Osteocyte (in vitro differentiated cells): ENCODE data around the gene DNMBP. TPM values are rescaled to one million over a fixed set of nuclear protein-coding genes. Genes with fewer than 3 reads are reported as not detected.

Experiments
- DNase-seq: peaks from one replicate; pipeline ENCODE4 v3.0.0; 2021; ENCODE audit warnings: mixed read lengths; ENCODE audit not compliant: unreplicated experiment; ENCODE audit errors: extremely low spot score
- H3K27ac Mint-ChIP-seq: one replicate; pipeline ENCODE4 v1.8.0; 2021; ENCODE audit warnings: mild to moderate bottlenecking, mixed read lengths; ENCODE audit not compliant: unreplicated experiment
- H3K27me3 Mint-ChIP-seq: one replicate; pipeline ENCODE4 v1.8.0; 2021; ENCODE audit warnings: mixed read lengths; ENCODE audit not compliant: unreplicated experiment
- H3K36me3 Mint-ChIP-seq: one replicate; pipeline ENCODE4 v1.8.0; 2021; ENCODE audit warnings: mixed read lengths; ENCODE audit not compliant: unreplicated experiment
- H3K4me1 Mint-ChIP-seq: one replicate; pipeline ENCODE4 v1.8.0; 2021; ENCODE audit warnings: mixed read lengths; ENCODE audit not compliant: unreplicated experiment
- H3K4me3 Mint-ChIP-seq: one replicate; pipeline ENCODE4 v1.8.0; 2021; ENCODE audit warnings: mild to moderate bottlenecking, moderate library complexity, mixed read lengths; ENCODE audit not compliant: unreplicated experiment
- H3K9me3 Mint-ChIP-seq: one replicate; pipeline ENCODE4 v1.8.0; 2021; ENCODE audit warnings: mixed read lengths; ENCODE audit not compliant: unreplicated experiment
- total RNA-seq: library from RNA; stranded (reverse); gene quantifications from 2 replicates; pipeline ENCODE4 v1.2.1, GENCODE V29; 2021
- TF ChIP-seq, protein P1 (sequence below): fragments of 200-600 bp; sonication (generic); IDR thresholded peaks from 2 replicates; pipeline ENCODE4 v1.5.0; 2021; ENCODE audit warnings: antibody characterized with exemption, mild to moderate bottlenecking, moderate library complexity

Gene DNMBP
- total RNA-seq, 1 donor from 2014 or later, result 16.2 TPM

GRCh38 chr10:100024748-100025147 is 15.0 kb upstream of the DNMBP start:
- Mint-ChIP-seq H3K27me3 (no peaks in the 10 kb centered on the region), H3K9me3 (peaks cover 6% of the 10 kb centered on the region), H3K27ac (no peak overlapping the region), H3K4me3 (no peak overlapping the region), H3K36me3 (no peaks in the 10 kb centered on the region), H3K4me1 (peaks cover 22% of the 10 kb centered on the region)
- TF ChIP-seq, protein P1, sequence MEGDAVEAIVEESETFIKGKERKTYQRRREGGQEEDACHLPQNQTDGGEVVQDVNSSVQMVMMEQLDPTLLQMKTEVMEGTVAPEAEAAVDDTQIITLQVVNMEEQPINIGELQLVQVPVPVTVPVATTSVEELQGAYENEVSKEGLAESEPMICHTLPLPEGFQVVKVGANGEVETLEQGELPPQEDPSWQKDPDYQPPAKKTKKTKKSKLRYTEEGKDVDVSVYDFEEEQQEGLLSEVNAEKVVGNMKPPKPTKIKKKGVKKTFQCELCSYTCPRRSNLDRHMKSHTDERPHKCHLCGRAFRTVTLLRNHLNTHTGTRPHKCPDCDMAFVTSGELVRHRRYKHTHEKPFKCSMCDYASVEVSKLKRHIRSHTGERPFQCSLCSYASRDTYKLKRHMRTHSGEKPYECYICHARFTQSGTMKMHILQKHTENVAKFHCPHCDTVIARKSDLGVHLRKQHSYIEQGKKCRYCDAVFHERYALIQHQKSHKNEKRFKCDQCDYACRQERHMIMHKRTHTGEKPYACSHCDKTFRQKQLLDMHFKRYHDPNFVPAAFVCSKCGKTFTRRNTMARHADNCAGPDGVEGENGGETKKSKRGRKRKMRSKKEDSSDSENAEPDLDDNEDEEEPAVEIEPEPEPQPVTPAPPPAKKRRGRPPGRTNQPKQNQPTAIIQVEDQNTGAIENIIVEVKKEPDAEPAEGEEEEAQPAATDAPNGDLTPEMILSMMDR, result no peak
- no peak for DNase-seq

DNA sequence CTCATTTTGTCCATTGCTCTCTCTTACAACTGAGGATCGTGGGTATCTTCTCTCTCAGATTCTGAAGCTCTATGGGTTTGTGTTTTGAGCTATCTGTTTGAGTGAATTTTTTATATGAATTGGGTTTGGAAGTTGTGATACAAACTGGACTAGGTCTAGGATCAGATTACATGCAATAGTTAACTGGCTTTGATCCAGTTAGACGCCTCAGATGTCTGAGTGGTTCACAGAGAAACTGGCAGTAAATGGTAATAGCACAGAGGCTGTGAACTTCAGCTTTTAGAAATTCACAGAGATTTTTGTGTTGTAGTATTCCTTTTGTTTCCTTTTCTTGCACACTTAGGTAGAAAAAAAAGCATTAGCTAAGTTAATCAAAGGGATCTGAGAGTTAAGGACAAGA is 12.7 kb upstream of the DNMBP start:
- Mint-ChIP-seq H3K27me3 (no peaks in the 10 kb centered on the region), H3K4me1 (peaks cover 25% of the 10 kb centered on the region), H3K36me3 (no peaks in the 10 kb centered on the region), H3K9me3 (no peaks in the 10 kb centered on the region), H3K27ac (no peak overlapping the region), H3K4me3 (no peak overlapping the region)
- DNase-seq, result no peak
- TF ChIP-seq, protein P1, result no peak

- H3K36me3 Mint-ChIP-seq, result no peaks in the 10 kb centered on the region
- no peaks in the 10 kb centered on the region for H3K9me3 Mint-ChIP-seq
- no peak overlapping the region for H3K27ac Mint-ChIP-seq
- peaks cover 25% of the 10 kb centered on the region for H3K4me1 Mint-ChIP-seq
- no peak for DNase-seq
- no peaks in the 10 kb centered on the region for H3K27me3 Mint-ChIP-seq
- TF ChIP-seq, protein P1, result no peak
- no peak overlapping the region for H3K4me3 Mint-ChIP-seq
These were observed 11.6 kb upstream of the DNMBP start for GRCh38 chr10:100021322-100021721.

- H3K36me3 Mint-ChIP-seq, result no peaks in the 10 kb centered on the region
These were observed 11.1 kb upstream of the DNMBP start for GRCh38 chr10:100020886-100021253.

GRCh38 chr10:100020142-100020885 is 10.6 kb upstream of the DNMBP start:
- H3K4me1 Mint-ChIP-seq, result peaks cover 17% of the 10 kb centered on the region
- no peaks in the 10 kb centered on the region for H3K27me3 Mint-ChIP-seq
- H3K9me3 Mint-ChIP-seq, result no peaks in the 10 kb centered on the region
- no peak for DNase-seq
- H3K36me3 Mint-ChIP-seq, result no peaks in the 10 kb centered on the region
- H3K27ac Mint-ChIP-seq, result no peak overlapping the region
- TF ChIP-seq, protein P1, result no peak
- no peak overlapping the region for H3K4me3 Mint-ChIP-seq

More at GRCh38 chr10:100020886-100021253, 11.1 kb upstream of the DNMBP start:
- Mint-ChIP-seq H3K27ac (no peak overlapping the region), H3K27me3 (no peaks in the 10 kb centered on the region), H3K4me3 (no peak overlapping the region), H3K4me1 (peaks cover 23% of the 10 kb centered on the region), H3K9me3 (no peaks in the 10 kb centered on the region)
- no peak for DNase-seq
- TF ChIP-seq, protein P1, result no peak
